HG03457 (cell line): ENCODE measurements around the gene MFSD12.

Source experiments
- ATAC-seq: cut with Tn5 transposase; IDR thresholded peaks from one replicate; pipeline ENCODE4 v1.9.1; 2021; ENCODE audit warnings: moderate number of reproducible peaks; ENCODE audit not compliant: unreplicated experiment

MFSD12 gene

GRCh38 chr19:3557461-3558248, at the start of gene MFSD12:
TSS of gene MFSD12 (minus strand) at chr19:3557586. CDS start at chr19:3557403, 183 bp downstream.
- ATAC-seq: peak; percentile 61

GRCh38 chr19:3606690-3607289, 49.4 kb upstream of the MFSD12 start, which contains the start of gene TBXA2R:
TSS of gene TBXA2R (minus strand) at chr19:3606875. CDS start at chr19:3600634, 6,241 bp downstream.
- ATAC-seq: no peak

GRCh38 chr19:3606174-3606689, 48.8 kb upstream of the MFSD12 start:
- no peak for ATAC-seq

GRCh38 chr19:3605770-3606169, 48.4 kb upstream of the MFSD12 start:
- no peak for ATAC-seq

GRCh38 chr19:3605361-3605760, 48.0 kb upstream of the MFSD12 start:
- no peak for ATAC-seq

GRCh38 chr19:3604987-3605343, 47.6 kb upstream of the MFSD12 start:
- ATAC-seq: no peak

- no peak for ATAC-seq
These were observed 47.0 kb upstream of the MFSD12 start for GRCh38 chr19:3604227-3604986.

GRCh38 chr19:3603121-3603811, 45.9 kb upstream of the MFSD12 start:
- no peak for ATAC-seq

- no peak for ATAC-seq
These were observed 43.6 kb upstream of the MFSD12 start for GRCh38 chr19:3601021-3601420.

- ATAC-seq: no peak
These were observed 42.4 kb upstream of the MFSD12 start for GRCh38 chr19:3599776-3600187.

- no peak for ATAC-seq
These were observed 38.2 kb upstream of the MFSD12 start for GRCh38 chr19:3595521-3596061.

- no peak for ATAC-seq
These were observed 35.8 kb upstream of the MFSD12 start for GRCh38 chr19:3593156-3593555.

GRCh38 chr19:3591876-3592613, 34.7 kb upstream of the MFSD12 start:
- ATAC-seq: no peak

GRCh38 chr19:3590991-3591659, 33.7 kb upstream of the MFSD12 start:
- ATAC-seq: no peak

- ATAC-seq: no peak
These were observed 32.6 kb upstream of the MFSD12 start for GRCh38 chr19:3589949-3590348.

GRCh38 chr19:3589439-3589838, 32.1 kb upstream of the MFSD12 start:
- no peak for ATAC-seq

GRCh38 chr19:3586707-3587346, 29.4 kb upstream of the MFSD12 start:
- no peak for ATAC-seq

- no peak for ATAC-seq
These were observed 28.8 kb upstream of the MFSD12 start for GRCh38 chr19:3586127-3586626.
